Testis (tissue), 3 donors: Measurements from ENCODE around the gene HOXA7. TPM values are rescaled to one million over a fixed set of nuclear protein-coding genes. Genes with fewer than 3 reads are reported as not detected.

Experiments
- DNase-seq: peaks from one replicate; pipeline ENCODE4 v3.0.0-alpha.2; 2019
- H3K27ac ChIP-seq, 2 donors: fragments of 200-600 bp; sonication (generic); one replicate each; pipeline ENCODE4 v1.5.1; 2019
- H3K27me3 ChIP-seq: fragments of 200-600 bp; sonication (generic); one replicate; pipeline ENCODE4 v1.5.1; 2019
- H3K36me3 ChIP-seq: fragments of 200-600 bp; sonication (generic); one replicate; pipeline ENCODE4 v1.5.1; 2017; ENCODE audit warnings: low read depth; ENCODE audit errors: missing control alignments
- H3K4me1 ChIP-seq: fragments of 200-600 bp; sonication (generic); one replicate; pipeline ENCODE4 v1.5.1; 2019
- H3K4me3 ChIP-seq, 2 donors: fragments of 200-600 bp; sonication (generic); one replicate each; pipeline ENCODE4 v1.5.1; 2017 to 2019
- H3K9me3 ChIP-seq: fragments of 200-600 bp; sonication (generic); one replicate; pipeline ENCODE4 v1.5.1; 2017
- POLR2A ChIP-seq: fragments of 450-650 bp; IDR thresholded peaks from one replicate; pipeline ENCODE4 v1.6.1; 2017; ENCODE audit warnings: antibody characterized with exemption, mild to moderate bottlenecking, moderate library complexity
- WGBS, 2 donors: methylation state at CpG; one replicate each; pipeline ENCODE4 v1.1.5; 2018; 5-methylcytosine and 5-hydroxymethylcytosine counted together
- intact Hi-C: fragments of 100-400 bp; cut with DNase I; formaldehyde crosslinking; loops from one replicate; pipeline ENCODE4 v1.15.1; 2023; ENCODE audit warnings: low total_unique reads
- polyA plus RNA-seq: library from polyadenylated mRNA; stranded (reverse); fragments of 350-450 nt; fragmentation: Illumina TruSeq; extraction: RNeasy Lipid Tissue Mini Kit (QIAGEN cat#74804); gene quantifications from one replicate; pipeline ENCODE4 v1.2.3, GENCODE V29; 2014; ENCODE audit warnings: low read depth, low replicate concordance; ENCODE audit not compliant: insufficient read depth
- total RNA-seq, 2 donors: library from RNA; depleted of rRNA; stranded (reverse); fragments of >200 nt; gene quantifications; one replicate each; pipeline ENCODE4 v1.2.3, GENCODE V29; 2016
- TF ChIP-seq, protein P1 (sequence below), 3 experiments: fragments of 450-650 bp in 2 of 3; fragments of 200-600 bp in 1 of 3; sonication (generic) in 1 of 3; IDR thresholded peaks; one replicate each; pipeline ENCODE4 v1.5.1; 2016 to 2019; ENCODE audit warnings: antibody characterized with exemption in 3 of 3, mild to moderate bottlenecking in 2 of 3, moderate library complexity in 1 of 3

Gene HOXA7
- total and polyA plus RNA-seq, 3 donors from 2014 or later, result 3.1 to 13.1 (median 7.8) TPM

DNA sequence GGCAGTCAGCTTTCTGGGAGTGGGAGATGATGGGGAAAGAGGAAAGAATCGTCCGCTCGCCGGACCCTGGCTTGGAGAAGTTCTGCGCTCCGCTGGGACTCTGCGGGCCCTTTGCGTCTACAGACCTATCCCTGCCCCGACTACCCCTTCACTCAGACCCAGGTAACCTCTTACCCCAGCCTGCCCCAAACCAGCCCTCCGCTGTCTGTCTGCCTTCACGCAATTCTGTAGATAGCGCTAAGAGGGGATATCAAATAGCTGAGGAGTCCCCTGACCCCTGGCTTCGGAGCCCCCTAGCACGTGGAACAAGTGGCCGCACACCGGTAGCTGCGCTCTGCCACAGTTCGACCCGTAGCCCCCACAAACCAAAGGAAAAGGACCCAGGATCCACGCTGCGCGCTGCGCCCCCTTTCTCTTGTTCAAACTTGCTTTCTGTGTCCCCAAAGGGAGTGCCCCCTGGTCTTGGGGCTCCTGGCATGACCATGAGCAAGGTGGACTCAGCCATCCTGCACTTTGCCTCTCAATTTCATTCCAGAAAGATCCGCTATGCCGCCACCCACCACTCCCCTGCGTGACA lies 32.9 kb downstream of the HOXA7 start:
- H3K9me3 ChIP-seq, result no peaks in the 10 kb centered on the region
- intact Hi-C loops, result no loop called here
- H3K36me3 ChIP-seq, result no peaks in the 10 kb centered on the region
- H3K4me3 ChIP-seq, result no peak overlapping the region
- 18 to 34% methylated on average over 18 to 26 of the region's 26 CpGs for WGBS, 2 donors
- TF ChIP-seq POLR2A, result no peak
- TF ChIP-seq, protein P1, sequence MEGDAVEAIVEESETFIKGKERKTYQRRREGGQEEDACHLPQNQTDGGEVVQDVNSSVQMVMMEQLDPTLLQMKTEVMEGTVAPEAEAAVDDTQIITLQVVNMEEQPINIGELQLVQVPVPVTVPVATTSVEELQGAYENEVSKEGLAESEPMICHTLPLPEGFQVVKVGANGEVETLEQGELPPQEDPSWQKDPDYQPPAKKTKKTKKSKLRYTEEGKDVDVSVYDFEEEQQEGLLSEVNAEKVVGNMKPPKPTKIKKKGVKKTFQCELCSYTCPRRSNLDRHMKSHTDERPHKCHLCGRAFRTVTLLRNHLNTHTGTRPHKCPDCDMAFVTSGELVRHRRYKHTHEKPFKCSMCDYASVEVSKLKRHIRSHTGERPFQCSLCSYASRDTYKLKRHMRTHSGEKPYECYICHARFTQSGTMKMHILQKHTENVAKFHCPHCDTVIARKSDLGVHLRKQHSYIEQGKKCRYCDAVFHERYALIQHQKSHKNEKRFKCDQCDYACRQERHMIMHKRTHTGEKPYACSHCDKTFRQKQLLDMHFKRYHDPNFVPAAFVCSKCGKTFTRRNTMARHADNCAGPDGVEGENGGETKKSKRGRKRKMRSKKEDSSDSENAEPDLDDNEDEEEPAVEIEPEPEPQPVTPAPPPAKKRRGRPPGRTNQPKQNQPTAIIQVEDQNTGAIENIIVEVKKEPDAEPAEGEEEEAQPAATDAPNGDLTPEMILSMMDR (IDR thresholded peaks at IDR 0.05), result no peak
- H3K27ac ChIP-seq, result no peak overlapping the region
- no peaks in the 10 kb centered on the region for H3K4me1 ChIP-seq
- no peaks in the 10 kb centered on the region for H3K27me3 ChIP-seq
- DNase-seq, result no peak

GRCh38 chr7:27123007-27123476 lies 33.4 kb downstream of the HOXA7 start:
- intact Hi-C loops, result no loop called here
- H3K9me3 ChIP-seq, result no peaks in the 10 kb centered on the region
- H3K27me3 ChIP-seq, result no peaks in the 10 kb centered on the region
- H3K27ac ChIP-seq, result no peak overlapping the region
- WGBS, 2 donors, result 24 to 28% methylated on average over 11 to 14 of the region's 14 CpGs
- DNase-seq, result no peak
- TF ChIP-seq POLR2A, result no peak
- TF ChIP-seq, protein P1 (IDR thresholded peaks at IDR 0.05), result no peak
- H3K36me3 ChIP-seq, result no peaks in the 10 kb centered on the region
- no peak overlapping the region for H3K4me3 ChIP-seq
- no peaks in the 10 kb centered on the region for H3K4me1 ChIP-seq

DNA sequence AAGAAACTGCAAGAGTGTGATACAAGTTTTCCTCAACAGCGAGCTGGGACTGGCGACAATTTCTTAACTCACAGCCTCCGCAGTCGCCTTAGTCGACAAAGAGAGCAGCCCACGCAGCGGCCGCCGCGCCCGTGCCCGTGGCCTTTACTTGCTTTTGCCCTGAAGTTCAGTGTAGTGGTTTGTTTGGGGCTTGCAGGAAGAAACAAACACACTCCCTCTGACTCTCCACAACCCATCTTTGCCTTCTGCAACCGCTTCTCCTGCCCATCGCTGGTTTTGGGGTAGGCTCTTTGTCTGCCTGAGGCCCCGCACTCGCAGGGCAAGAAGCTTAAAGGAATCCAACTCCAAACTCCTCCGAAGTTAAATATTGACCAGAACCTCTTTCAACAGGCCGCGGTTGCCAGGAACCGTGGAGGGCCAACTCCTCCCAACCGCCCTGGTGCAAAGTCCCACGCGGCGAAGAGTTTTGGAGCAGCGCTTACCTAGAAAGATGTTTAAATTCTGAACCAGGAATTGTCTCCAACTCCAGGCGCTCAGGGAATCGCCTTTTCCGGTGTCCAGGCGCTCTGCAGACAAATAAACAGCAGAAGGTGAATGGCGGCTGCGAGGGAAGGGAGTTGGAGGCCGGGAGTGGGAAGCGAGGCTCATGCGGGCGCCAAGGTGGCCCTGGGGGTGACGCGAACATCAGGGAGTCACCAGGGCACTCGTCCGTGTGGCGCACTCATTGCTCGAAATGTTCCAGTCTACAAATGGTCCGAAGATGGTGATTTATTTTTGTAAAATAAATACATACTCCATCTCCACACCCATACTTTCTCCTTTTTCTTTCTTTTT lies 34.2 kb downstream of the HOXA7 start:
- Histone ChIP-seq H3K9me3 (no peaks in the 10 kb centered on the region), H3K4me1 (no peaks in the 10 kb centered on the region), H3K27me3 (no peaks in the 10 kb centered on the region), H3K36me3 (no peaks in the 10 kb centered on the region), H3K4me3 (no peak overlapping the region), H3K27ac (no peak overlapping the region)
- WGBS, 2 donors, result 24 to 31% methylated on average over 42 of the region's 42 CpGs
- TF ChIP-seq, protein P1 (IDR thresholded peaks at IDR 0.05), result no peak
- TF ChIP-seq POLR2A, result no peak
- intact Hi-C loops, result no loop called here
- no peak for DNase-seq

GRCh38 chr7:27121684-27122076 lies 34.8 kb downstream of the HOXA7 start:
- no peaks in the 10 kb centered on the region for H3K4me1 ChIP-seq
- no peaks in the 10 kb centered on the region for H3K27me3 ChIP-seq
- no peak for DNase-seq
- H3K27ac ChIP-seq, result no peak overlapping the region
- no peaks in the 10 kb centered on the region for H3K9me3 ChIP-seq
- no peak for TF ChIP-seq POLR2A
- TF ChIP-seq, protein P1 (IDR thresholded peaks at IDR 0.05), result no peak
- 35 to 57% methylated on average over 7 of the region's 7 CpGs for WGBS, 2 donors
- no peaks in the 10 kb centered on the region for H3K36me3 ChIP-seq
- intact Hi-C loops, result no loop called here
- no peak overlapping the region for H3K4me3 ChIP-seq
